SK-N-SH treated with all-trans-retinoic acid at 6 μM for 48 hours (cell line): ENCODE data around the gene TWF2.

Experiments used
- ATAC-seq: fragments of 200-7000 bp; cut with Tn5 transposase; 3 replicates; pipeline ENCODE4 v1.9.1; 2020; ENCODE audit warnings: mild to moderate bottlenecking, moderate library complexity
- ARNTL ChIP-seq: fragments of 450-650 bp; formaldehyde crosslinking; IDR thresholded peaks from 2 replicates; pipeline ENCODE4 v1.5.0; 2020; ENCODE audit warnings: low read depth, mild to moderate bottlenecking, moderate library complexity, borderline replicate concordance
- CSDC2 ChIP-seq: fragments of 250-450 bp; sonication (Bioruptor Pico); IDR thresholded peaks from 2 replicates; pipeline ENCODE4 v1.5.0; 2020; ENCODE audit warnings: mild to moderate bottlenecking, moderate library complexity
- ESRRG ChIP-seq: fragments of 250-450 bp; sonication (Bioruptor Pico); IDR thresholded peaks from 2 replicates; pipeline ENCODE4 v1.6.1; 2021; ENCODE audit warnings: mild to moderate bottlenecking
- OSR1 ChIP-seq: fragments of 250-450 bp; sonication (Bioruptor Pico); IDR thresholded peaks from 2 replicates; pipeline ENCODE4 v1.8.0; 2022; ENCODE audit warnings: moderate library complexity, mild to moderate bottlenecking, inconsistent platforms
- SNAI2 ChIP-seq: fragments of 250-450 bp; sonication (Bioruptor Pico); IDR thresholded peaks from 2 replicates; pipeline ENCODE4 v1.5.0; 2020; ENCODE audit warnings: mild to moderate bottlenecking, moderate library complexity
- TCF4 ChIP-seq: fragments of 250-450 bp; sonication (Bioruptor Pico); IDR thresholded peaks from 2 replicates; pipeline ENCODE4 v1.8.0; 2021; ENCODE audit warnings: mild to moderate bottlenecking, moderate library complexity, borderline replicate concordance
- TOX ChIP-seq: fragments of 250-450 bp; sonication (Bioruptor Pico); IDR thresholded peaks from 2 replicates; pipeline ENCODE4 v1.8.0; 2021; ENCODE audit warnings: mild to moderate bottlenecking, moderate library complexity, borderline replicate concordance
- ZC3H10 ChIP-seq: fragments of 250-450 bp; sonication (Bioruptor Pico); IDR thresholded peaks from 2 replicates; pipeline ENCODE4 v1.5.1; 2021; ENCODE audit warnings: mild to moderate bottlenecking, moderate library complexity
- ZFP3 ChIP-seq: fragments of 250-450 bp; sonication (Bioruptor Pico); IDR thresholded peaks from 2 replicates; pipeline ENCODE4 v1.5.0; 2020; ENCODE audit warnings: mild to moderate bottlenecking, moderate library complexity
- ZFP30 ChIP-seq: fragments of 450-650 bp; formaldehyde crosslinking; IDR thresholded peaks from 2 replicates; pipeline ENCODE4 v1.5.0; 2022; ENCODE audit warnings: mild to moderate bottlenecking, moderate library complexity
- ZNF565 ChIP-seq: fragments of 450-650 bp; formaldehyde crosslinking; conservative IDR thresholded peaks from 2 replicates; pipeline ENCODE4 v1.5.0; 2020; ENCODE audit warnings: low read depth, mild to moderate bottlenecking, moderate library complexity
- TF ChIP-seq, protein P1 (sequence below): fragments of 250-450 bp; sonication (Bioruptor Pico); IDR thresholded peaks from 2 replicates; pipeline ENCODE4 v1.8.0; 2021; ENCODE audit warnings: low read depth, mild to moderate bottlenecking, moderate library complexity, borderline replicate concordance
- TF ChIP-seq, protein P2 (sequence below): fragments of 250-450 bp; sonication (Bioruptor Pico); IDR thresholded peaks from 2 replicates; pipeline ENCODE4 v1.5.1; 2021; ENCODE audit warnings: mild to moderate bottlenecking, moderate library complexity
- TF ChIP-seq, protein P3 (sequence below): fragments of 250-450 bp; sonication (Bioruptor Pico); IDR thresholded peaks from 2 replicates; pipeline ENCODE4 v1.5.0; 2020; ENCODE audit warnings: mild to moderate bottlenecking, moderate library complexity
- TF ChIP-seq, protein P4 (sequence below): fragments of 250-450 bp; sonication (Bioruptor Pico); IDR thresholded peaks from 2 replicates; pipeline ENCODE4 v1.5.1; 2020; ENCODE audit warnings: low read depth, mild to moderate bottlenecking, moderate library complexity

Gene TWF2

DNA sequence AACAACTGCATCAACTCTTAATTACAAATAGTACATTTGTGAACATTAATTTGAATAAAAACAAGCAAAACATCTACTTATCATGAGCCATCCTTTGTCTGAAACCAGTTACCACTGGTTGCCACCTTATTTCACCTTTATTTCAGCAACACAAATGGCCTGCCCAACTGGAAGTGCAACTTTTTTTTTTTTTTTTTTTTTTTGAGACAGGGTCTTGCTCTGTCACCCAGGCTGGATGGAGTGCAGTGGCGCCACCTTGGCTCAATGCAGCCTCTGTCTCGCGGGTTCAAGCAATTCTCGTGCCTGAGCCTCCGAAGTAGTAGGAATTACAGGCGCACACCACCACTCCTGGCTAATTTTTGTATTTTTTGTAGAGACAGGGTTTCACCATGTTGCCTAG, 26.4 kb upstream of the TWF2 start (continued):
- TF ChIP-seq, protein P1, sequence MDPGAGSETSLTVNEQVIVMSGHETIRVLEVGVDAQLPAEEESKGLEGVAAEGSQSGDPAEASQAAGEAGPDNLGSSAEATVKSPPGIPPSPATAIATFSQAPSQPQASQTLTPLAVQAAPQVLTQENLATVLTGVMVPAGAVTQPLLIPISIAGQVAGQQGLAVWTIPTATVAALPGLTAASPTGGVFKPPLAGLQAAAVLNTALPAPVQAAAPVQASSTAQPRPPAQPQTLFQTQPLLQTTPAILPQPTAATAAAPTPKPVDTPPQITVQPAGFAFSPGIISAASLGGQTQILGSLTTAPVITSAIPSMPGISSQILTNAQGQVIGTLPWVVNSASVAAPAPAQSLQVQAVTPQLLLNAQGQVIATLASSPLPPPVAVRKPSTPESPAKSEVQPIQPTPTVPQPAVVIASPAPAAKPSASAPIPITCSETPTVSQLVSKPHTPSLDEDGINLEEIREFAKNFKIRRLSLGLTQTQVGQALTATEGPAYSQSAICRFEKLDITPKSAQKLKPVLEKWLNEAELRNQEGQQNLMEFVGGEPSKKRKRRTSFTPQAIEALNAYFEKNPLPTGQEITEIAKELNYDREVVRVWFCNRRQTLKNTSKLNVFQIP: no peak
- TF ChIP-seq TCF4 (CRISPR knock-in tag): no peak
- TF ChIP-seq ZFP3 (CRISPR knock-in tag): no peak
- TF ChIP-seq, all 23 proteins: peak for 0

DNA sequence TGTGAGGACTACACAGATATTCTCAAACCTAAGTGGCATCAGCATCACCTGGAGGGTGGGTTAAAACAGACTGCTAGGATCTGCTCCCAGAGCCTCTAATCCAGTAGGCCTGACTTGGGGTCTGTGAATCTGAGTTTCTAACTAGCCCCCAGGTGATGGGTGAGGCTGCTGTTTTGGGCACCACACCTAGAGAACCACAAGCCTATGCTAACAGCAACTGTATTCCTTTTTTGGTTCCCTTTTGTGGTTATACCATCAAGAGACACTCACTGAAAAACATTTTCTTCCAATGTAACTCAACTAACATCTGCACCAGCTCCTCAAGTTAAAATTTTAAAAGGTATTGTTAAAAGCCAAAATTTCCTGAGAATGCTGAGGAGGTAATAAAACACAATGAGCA, 23.5 kb upstream of the TWF2 start:
- no peak for ATAC-seq
- TF ChIP-seq ESRRG (CRISPR knock-in tag): no peak
- no peak for TF ChIP-seq TOX
- TF ChIP-seq, protein P2, sequence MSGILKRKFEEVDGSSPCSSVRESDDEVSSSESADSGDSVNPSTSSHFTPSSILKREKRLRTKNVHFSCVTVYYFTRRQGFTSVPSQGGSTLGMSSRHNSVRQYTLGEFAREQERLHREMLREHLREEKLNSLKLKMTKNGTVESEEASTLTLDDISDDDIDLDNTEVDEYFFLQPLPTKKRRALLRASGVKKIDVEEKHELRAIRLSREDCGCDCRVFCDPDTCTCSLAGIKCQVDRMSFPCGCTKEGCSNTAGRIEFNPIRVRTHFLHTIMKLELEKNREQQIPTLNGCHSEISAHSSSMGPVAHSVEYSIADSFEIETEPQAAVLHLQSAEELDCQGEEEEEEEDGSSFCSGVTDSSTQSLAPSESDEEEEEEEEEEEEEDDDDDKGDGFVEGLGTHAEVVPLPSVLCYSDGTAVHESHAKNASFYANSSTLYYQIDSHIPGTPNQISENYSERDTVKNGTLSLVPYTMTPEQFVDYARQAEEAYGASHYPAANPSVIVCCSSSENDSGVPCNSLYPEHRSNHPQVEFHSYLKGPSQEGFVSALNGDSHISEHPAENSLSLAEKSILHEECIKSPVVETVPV (CRISPR knock-in tag): no peak
- TF ChIP-seq, protein P3, sequence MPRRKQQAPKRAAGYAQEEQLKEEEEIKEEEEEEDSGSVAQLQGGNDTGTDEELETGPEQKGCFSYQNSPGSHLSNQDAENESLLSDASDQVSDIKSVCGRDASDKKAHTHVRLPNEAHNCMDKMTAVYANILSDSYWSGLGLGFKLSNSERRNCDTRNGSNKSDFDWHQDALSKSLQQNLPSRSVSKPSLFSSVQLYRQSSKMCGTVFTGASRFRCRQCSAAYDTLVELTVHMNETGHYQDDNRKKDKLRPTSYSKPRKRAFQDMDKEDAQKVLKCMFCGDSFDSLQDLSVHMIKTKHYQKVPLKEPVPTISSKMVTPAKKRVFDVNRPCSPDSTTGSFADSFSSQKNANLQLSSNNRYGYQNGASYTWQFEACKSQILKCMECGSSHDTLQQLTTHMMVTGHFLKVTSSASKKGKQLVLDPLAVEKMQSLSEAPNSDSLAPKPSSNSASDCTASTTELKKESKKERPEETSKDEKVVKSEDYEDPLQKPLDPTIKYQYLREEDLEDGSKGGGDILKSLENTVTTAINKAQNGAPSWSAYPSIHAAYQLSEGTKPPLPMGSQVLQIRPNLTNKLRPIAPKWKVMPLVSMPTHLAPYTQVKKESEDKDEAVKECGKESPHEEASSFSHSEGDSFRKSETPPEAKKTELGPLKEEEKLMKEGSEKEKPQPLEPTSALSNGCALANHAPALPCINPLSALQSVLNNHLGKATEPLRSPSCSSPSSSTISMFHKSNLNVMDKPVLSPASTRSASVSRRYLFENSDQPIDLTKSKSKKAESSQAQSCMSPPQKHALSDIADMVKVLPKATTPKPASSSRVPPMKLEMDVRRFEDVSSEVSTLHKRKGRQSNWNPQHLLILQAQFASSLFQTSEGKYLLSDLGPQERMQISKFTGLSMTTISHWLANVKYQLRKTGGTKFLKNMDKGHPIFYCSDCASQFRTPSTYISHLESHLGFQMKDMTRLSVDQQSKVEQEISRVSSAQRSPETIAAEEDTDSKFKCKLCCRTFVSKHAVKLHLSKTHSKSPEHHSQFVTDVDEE (CRISPR knock-in tag): no peak
- no peak for TF ChIP-seq CSDC2 (CRISPR knock-in tag)
- TF ChIP-seq, all 23 proteins: peak for 0

DNA sequence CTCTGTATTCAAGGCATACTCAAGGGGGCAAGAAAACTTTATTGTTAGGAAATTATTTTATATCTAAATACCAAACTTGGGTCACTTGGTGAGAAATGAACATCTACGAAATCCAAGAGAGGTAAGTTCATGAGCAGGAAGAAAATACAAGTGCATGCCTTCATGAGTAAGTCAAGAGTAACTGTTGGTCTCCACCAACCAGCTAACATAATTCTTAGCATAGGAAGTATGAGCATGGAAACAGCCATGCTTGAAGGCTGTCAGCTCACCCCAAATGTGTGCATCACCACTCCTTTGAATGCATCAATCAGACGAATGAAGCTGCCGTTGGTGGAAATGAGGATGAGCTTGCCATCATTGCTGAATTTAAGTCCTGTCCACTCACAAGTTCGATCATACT, 20.5 kb upstream of the TWF2 start:
- no peak for ATAC-seq
- TF ChIP-seq ZFP3 (CRISPR knock-in tag) (no peak), ARNTL (CRISPR knock-in tag) (no peak), ZFP30 (CRISPR knock-in tag) (no peak), TCF4 (CRISPR knock-in tag) (no peak), ZC3H10 (CRISPR knock-in tag) (no peak), SNAI2 (no peak)
- TF ChIP-seq, protein P2 (CRISPR knock-in tag): no peak
- TF ChIP-seq, protein P3 (CRISPR knock-in tag): no peak

DNA sequence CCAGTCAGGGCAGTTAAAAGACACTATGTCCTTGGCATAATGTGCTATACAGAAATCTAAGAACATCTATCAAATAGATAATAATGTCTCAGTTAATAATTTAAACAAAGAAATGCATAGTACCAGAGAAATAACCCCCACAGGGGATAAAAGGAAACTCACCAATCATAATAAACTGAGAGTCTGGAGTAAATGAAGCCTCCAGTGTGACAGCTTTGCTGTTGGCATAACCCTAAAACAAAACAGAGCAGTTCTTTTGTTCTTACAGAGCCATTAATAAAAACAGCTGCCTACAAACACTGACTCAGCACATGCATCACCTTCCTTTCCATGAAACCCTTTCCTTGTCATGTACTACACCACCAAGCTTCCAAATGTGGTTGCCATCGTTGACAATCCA, 20.1 kb upstream of the TWF2 start:
- no peak for ATAC-seq
- TF ChIP-seq, protein P4, sequence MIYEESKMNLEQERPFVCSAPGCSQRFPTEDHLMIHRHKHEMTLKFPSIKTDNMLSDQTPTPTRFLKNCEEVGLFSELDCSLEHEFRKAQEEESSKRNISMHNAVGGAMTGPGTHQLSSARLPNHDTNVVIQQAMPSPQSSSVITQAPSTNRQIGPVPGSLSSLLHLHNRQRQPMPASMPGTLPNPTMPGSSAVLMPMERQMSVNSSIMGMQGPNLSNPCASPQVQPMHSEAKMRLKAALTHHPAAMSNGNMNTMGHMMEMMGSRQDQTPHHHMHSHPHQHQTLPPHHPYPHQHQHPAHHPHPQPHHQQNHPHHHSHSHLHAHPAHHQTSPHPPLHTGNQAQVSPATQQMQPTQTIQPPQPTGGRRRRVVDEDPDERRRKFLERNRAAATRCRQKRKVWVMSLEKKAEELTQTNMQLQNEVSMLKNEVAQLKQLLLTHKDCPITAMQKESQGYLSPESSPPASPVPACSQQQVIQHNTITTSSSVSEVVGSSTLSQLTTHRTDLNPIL (CRISPR knock-in tag): no peak

DNA sequence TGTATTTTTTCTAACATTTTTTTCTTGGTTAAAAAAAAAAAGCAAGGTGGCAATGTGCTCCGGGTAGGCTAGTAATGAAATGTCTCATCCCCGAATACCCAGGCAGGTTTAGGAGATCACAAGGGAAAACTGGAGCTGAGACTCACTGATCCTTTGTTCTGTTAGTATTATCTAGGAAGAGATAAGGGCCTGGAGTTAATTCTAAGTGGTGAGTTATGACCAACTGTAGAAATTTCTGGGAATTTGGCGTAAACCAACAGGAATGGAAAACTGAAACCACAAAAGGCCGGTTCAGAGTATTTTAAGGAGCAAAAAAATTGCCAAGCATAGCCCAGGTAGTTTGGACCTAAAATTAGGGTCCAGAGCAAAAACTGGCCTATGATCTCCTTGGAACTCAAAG, 19.0 kb upstream of the TWF2 start:
- no peak for ATAC-seq
- TF ChIP-seq, protein P1: no peak
- no peak for TF ChIP-seq CSDC2 (CRISPR knock-in tag)
- TF ChIP-seq ZC3H10 (CRISPR knock-in tag): no peak
- TF ChIP-seq, protein P3 (CRISPR knock-in tag): no peak
- TF ChIP-seq ZFP3 (CRISPR knock-in tag): no peak
- no peak for TF ChIP-seq OSR1
- TF ChIP-seq ZNF565 (CRISPR knock-in tag): no peak
